Progenitor cell of endocrine pancreas (in vitro differentiated cells): ENCODE data around the gene ADARB2. TPM values are rescaled to one million over a fixed set of nuclear protein-coding genes. Genes with fewer than 3 reads are reported as not detected.
"Not testable (repeated sequence)": the region's sequence is repeated elsewhere in the genome, so short reads cannot be mapped to it uniquely, and the experiment has no call there.

Source experiments
- DNase-seq: peaks from one replicate; pipeline ENCODE4 v3.0.0; 2021; ENCODE audit warnings: low spot score; ENCODE audit not compliant: unreplicated experiment
- H3K27ac Mint-ChIP-seq: 2 replicates; pipeline ENCODE4 v1.8.0; 2021; ENCODE audit warnings: mild to moderate bottlenecking, moderate library complexity, mixed read lengths
- H3K27me3 Mint-ChIP-seq: 2 replicates; pipeline ENCODE4 v1.8.0; 2021; ENCODE audit warnings: mixed read lengths
- H3K36me3 Mint-ChIP-seq: 2 replicates; pipeline ENCODE4 v1.8.0; 2022; ENCODE audit warnings: mixed read lengths; ENCODE audit not compliant: insufficient read depth
- H3K4me1 Mint-ChIP-seq: 2 replicates; pipeline ENCODE4 v1.8.0; 2021; ENCODE audit warnings: low read depth, mixed read lengths
- H3K4me3 Mint-ChIP-seq: 2 replicates; pipeline ENCODE4 v1.8.0; 2021; ENCODE audit warnings: low read depth, mild to moderate bottlenecking, moderate library complexity, mixed read lengths
- H3K9me3 Mint-ChIP-seq: 2 replicates; pipeline ENCODE4 v1.8.0; 2021; ENCODE audit warnings: low read depth, mixed read lengths
- total RNA-seq: library from RNA; stranded (reverse); gene quantifications from 2 replicates; pipeline ENCODE4 v1.2.1, GENCODE V29; 2021
- TF ChIP-seq, protein P1 (sequence below): fragments of 200-600 bp; sonication (generic); IDR thresholded peaks from one replicate; pipeline ENCODE4 v1.5.0; 2021; ENCODE audit warnings: antibody characterized with exemption, mild to moderate bottlenecking; ENCODE audit not compliant: unreplicated experiment

Gene ADARB2
- total RNA-seq, 1 donor from 2014 or later, result 1.3 TPM

DNA sequence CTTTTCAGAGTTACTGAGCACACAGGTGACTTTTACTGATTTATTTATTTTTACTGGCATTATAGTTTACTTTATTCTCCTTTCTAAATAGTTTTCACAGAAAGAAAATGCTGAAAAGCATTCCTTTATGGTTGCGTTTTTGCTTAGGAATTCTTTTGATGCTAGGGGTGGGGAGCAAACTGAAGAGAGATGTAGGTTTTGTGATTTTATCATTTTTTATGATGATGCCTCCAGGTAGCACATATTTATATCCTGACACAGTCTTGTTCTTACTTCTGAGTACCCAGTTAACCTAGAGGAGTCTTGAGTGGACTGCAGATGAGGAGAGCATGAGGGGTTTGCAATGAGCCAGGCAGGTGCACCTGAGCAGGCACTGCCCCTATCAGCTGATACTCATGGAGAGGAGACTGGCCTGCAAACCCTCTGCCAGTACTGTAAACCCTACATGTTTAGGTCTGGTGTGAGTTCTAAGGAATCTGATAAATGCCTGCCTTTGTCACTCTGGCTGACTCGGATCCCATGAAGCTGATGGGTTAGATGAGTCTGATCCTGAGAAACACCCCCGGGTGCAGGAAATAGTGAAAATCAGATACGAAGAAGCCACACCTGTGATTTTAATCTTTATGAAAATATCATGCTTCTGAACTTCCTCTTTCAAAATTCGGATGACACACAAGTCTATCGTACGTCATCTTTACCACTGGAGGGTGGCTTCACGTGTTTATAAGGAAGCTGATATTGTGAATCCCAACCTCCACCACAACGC lies 378.3 kb downstream of the ADARB2 start:
- TF ChIP-seq, protein P1, sequence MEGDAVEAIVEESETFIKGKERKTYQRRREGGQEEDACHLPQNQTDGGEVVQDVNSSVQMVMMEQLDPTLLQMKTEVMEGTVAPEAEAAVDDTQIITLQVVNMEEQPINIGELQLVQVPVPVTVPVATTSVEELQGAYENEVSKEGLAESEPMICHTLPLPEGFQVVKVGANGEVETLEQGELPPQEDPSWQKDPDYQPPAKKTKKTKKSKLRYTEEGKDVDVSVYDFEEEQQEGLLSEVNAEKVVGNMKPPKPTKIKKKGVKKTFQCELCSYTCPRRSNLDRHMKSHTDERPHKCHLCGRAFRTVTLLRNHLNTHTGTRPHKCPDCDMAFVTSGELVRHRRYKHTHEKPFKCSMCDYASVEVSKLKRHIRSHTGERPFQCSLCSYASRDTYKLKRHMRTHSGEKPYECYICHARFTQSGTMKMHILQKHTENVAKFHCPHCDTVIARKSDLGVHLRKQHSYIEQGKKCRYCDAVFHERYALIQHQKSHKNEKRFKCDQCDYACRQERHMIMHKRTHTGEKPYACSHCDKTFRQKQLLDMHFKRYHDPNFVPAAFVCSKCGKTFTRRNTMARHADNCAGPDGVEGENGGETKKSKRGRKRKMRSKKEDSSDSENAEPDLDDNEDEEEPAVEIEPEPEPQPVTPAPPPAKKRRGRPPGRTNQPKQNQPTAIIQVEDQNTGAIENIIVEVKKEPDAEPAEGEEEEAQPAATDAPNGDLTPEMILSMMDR, result no peak
- H3K36me3 Mint-ChIP-seq, result no peaks in the 10 kb centered on the region
- H3K4me3 Mint-ChIP-seq, result no peak overlapping the region
- no peaks in the 10 kb centered on the region for H3K9me3 Mint-ChIP-seq
- no peak for DNase-seq
- H3K4me1 Mint-ChIP-seq, result peaks cover 15% of the 10 kb centered on the region
- peaks cover 12% of the 10 kb centered on the region for H3K27me3 Mint-ChIP-seq
- H3K27ac Mint-ChIP-seq, result no peak overlapping the region

DNA sequence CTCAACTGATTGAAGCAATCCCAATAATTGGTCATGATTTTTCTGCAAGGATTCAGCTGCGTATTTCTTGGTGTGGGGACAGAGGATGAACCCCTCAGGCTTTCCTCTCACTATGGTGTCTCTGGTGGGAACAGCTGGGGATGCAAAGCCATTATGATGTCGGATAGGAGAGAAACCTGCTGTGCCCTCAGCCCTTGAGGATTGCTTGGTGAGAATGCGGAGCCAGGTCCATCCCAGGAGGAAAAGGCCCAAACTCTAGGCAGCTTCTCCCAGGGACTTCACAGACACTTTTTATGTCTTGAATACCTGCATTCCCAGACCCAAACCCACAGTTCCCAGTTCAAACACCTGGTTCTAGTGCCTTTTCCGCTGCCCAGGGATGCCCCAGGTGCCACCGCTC lies 379.2 kb downstream of the ADARB2 start:
- Mint-ChIP-seq H3K4me3 (no peak overlapping the region), H3K36me3 (no peaks in the 10 kb centered on the region), H3K9me3 (no peaks in the 10 kb centered on the region), H3K27ac (no peak overlapping the region), H3K4me1 (peaks cover 15% of the 10 kb centered on the region), H3K27me3 (peaks cover 12% of the 10 kb centered on the region)
- TF ChIP-seq, protein P1, result no peak
- DNase-seq, result no peak

DNA sequence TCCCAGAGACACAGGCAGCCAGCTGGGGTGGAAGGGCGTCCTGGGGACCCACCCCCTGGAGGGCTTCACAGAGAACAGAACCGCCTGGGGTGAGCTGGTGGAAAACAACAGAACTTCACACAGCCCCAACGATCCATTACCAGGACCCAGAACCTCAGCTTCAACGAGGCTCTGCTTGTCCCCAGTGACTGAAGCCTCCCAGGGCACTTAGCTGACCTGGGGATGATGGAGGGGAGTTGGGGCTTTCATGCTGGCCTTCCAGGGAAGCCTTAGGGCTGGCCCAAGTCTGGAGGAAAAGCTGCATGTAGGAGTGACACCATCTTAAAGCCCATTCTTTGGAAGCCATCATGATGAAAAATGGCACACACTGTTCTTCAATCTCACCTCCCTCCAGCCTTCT lies 381.0 kb downstream of the ADARB2 start:
- no peaks in the 10 kb centered on the region for H3K36me3 Mint-ChIP-seq
- H3K4me1 Mint-ChIP-seq, result peaks cover 13% of the 10 kb centered on the region
- no peak overlapping the region for H3K4me3 Mint-ChIP-seq
- DNase-seq, result no peak
- H3K27me3 Mint-ChIP-seq, result peaks cover 7% of the 10 kb centered on the region
- TF ChIP-seq, protein P1, result no peak
- no peaks in the 10 kb centered on the region for H3K9me3 Mint-ChIP-seq
- no peak overlapping the region for H3K27ac Mint-ChIP-seq

DNA sequence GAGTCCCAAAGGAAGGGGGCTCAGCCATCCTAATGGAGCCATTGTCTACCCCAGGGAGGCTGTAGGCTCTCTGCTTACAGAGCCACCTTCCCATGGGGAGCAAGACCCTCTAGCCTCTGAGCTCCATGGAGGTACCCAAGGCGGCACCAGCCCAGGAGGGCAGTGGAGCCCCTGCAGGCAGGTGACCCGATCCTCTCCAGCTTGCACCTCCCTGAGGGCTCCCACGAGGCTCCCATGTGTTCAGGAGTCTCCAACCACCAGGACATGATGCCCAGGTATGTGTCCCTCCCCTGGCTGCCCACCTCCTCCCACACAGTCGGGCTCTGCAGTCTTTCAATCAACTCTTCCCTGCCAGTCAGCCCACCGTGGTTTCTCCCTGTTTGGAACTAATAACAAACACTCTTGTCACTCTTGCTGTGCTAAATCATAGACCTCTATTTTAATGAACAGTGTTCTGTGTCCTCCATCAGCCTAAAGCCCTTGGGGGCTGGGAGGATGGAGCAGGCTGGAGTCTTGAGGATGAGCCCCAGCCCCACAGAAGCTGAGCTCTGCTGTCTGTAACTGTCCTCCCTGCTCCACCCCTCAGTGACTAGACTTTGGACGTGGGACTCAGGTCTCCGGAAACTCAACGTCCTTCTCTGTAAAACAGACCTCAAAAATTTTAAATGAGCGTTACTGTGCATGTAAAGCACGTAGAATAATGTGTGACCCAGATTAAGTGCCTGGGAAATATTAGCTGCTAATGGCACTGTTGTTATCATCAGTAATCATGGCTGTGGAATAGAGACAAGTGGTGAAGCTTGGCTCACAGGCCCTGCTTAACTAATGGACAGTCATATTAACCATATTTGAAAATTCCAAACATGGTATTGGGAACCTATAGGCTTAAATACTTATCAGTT lies 382.3 kb downstream of the ADARB2 start:
- Mint-ChIP-seq H3K27me3 (peaks cover 6% of the 10 kb centered on the region), H3K27ac (no peak overlapping the region), H3K36me3 (no peaks in the 10 kb centered on the region), H3K9me3 (no peaks in the 10 kb centered on the region), H3K4me1 (peaks cover 9% of the 10 kb centered on the region), H3K4me3 (no peak overlapping the region)
- no peak for DNase-seq
- TF ChIP-seq, protein P1, result no peak

DNA sequence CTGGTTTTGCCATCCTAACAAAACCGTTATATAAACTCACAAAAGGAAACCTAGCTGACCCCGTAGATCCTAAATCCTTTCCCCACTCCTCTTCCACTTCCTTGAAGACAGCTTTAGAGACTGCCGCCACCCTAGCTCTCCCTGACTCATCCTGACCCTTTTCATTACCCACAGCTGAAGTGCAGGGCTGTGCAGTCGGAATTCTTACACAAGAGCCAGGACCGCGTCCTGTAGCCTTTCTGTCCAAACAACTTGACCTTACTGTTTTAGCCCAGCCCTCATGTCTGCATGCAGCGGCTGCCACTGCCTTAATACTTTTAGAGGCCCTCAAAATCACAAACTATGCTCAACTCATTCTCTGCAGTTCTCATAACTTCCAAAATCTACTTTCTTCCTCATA lies 385.0 kb downstream of the ADARB2 start:
- not testable (repeated sequence) for H3K27ac Mint-ChIP-seq, H3K36me3 Mint-ChIP-seq, H3K27me3 Mint-ChIP-seq, H3K4me1 Mint-ChIP-seq, H3K9me3 Mint-ChIP-seq, DNase-seq, H3K4me3 Mint-ChIP-seq
